GM18867 (cell line): ENCODE results near the gene SLC13A3.

ENCODE experiments used
- ATAC-seq: cut with Tn5 transposase; IDR thresholded peaks from one replicate; pipeline ENCODE4 v1.9.1; 2021; ENCODE audit warnings: mild to moderate bottlenecking, moderate library complexity; ENCODE audit not compliant: unreplicated experiment

The SLC13A3 gene

GRCh38 chr20:46638134-46638897 is 12.9 kb downstream of the SLC13A3 start:
- no peak for ATAC-seq

- ATAC-seq = no peak
These were observed 13.7 kb downstream of the SLC13A3 start for GRCh38 chr20:46637427-46638133.

- no peak for ATAC-seq
These were observed 14.2 kb downstream of the SLC13A3 start for GRCh38 chr20:46637020-46637419.

GRCh38 chr20:46636514-46636913 is 14.7 kb downstream of the SLC13A3 start:
- no peak for ATAC-seq

GRCh38 chr20:46635514-46636136 is 15.6 kb downstream of the SLC13A3 start:
- ATAC-seq = no peak

GRCh38 chr20:46634528-46634927 is 16.7 kb downstream of the SLC13A3 start:
- ATAC-seq = no peak

GRCh38 chr20:46631874-46632446 is 19.3 kb downstream of the SLC13A3 start:
- ATAC-seq = no peak

GRCh38 chr20:46631212-46631869 is 19.9 kb downstream of the SLC13A3 start:
- no peak for ATAC-seq

GRCh38 chr20:46630306-46630705 is 21.0 kb downstream of the SLC13A3 start:
- no peak for ATAC-seq

GRCh38 chr20:46629341-46629740 is 21.9 kb downstream of the SLC13A3 start:
- no peak for ATAC-seq

- ATAC-seq = no peak
These were observed 24.0 kb downstream of the SLC13A3 start for GRCh38 chr20:46627234-46627633.

- ATAC-seq = no peak
These were observed 24.5 kb downstream of the SLC13A3 start for GRCh38 chr20:46626758-46627157.

- no peak for ATAC-seq
These were observed 25.3 kb downstream of the SLC13A3 start for GRCh38 chr20:46625875-46626373.

- ATAC-seq = no peak
These were observed 26.3 kb downstream of the SLC13A3 start for GRCh38 chr20:46624946-46625345.

- no peak for ATAC-seq
These were observed 29.1 kb downstream of the SLC13A3 start for GRCh38 chr20:46622165-46622564.

GRCh38 chr20:46621492-46621891 is 29.8 kb downstream of the SLC13A3 start:
- ATAC-seq = no peak

- no peak for ATAC-seq
These were observed 31.8 kb downstream of the SLC13A3 start for GRCh38 chr20:46619445-46619844.

GRCh38 chr20:46618316-46619100 is 32.8 kb downstream of the SLC13A3 start:
- ATAC-seq = no peak

GRCh38 chr20:46614503-46614902 is 36.8 kb downstream of the SLC13A3 start:
- ATAC-seq = no peak

GRCh38 chr20:46610145-46610544 is 41.1 kb downstream of the SLC13A3 start:
- no peak for ATAC-seq
